Colonic mucosa (tissue), 4 donors: ENCODE results near the gene PCGF3. TPM values are rescaled to one million over a fixed set of nuclear protein-coding genes. Genes with fewer than 3 reads are reported as not detected.

Experiments
- DNase-seq: peaks from one replicate; pipeline ENCODE4 v3.0.0-alpha.2; 2020
- H3K27ac ChIP-seq: fragments of 200-600 bp; one replicate; pipeline ENCODE4 v1.8.0; 2021
- H3K27me3 ChIP-seq: fragments of 200-600 bp; one replicate; pipeline ENCODE4 v1.8.0; 2021
- H3K36me3 ChIP-seq: fragments of 200-600 bp; one replicate; pipeline ENCODE4 v1.8.0; 2021
- H3K4me1 ChIP-seq: fragments of 200-600 bp; one replicate; pipeline ENCODE4 v1.8.0; 2021; ENCODE audit warnings: mild to moderate bottlenecking
- H3K4me3 ChIP-seq: fragments of 200-600 bp; one replicate; pipeline ENCODE4 v1.8.0; 2021
- H3K9ac ChIP-seq, 2 donors: one replicate each; pipeline ENCODE4 v1.7.0; 2013; ENCODE audit warnings: control low read depth in 2 of 2, low read depth in 2 of 2, low read length in 2 of 2
- H3K9me3 ChIP-seq: fragments of 200-600 bp; one replicate; pipeline ENCODE4 v1.8.0; 2021
- intact Hi-C: fragments of 100-400 bp; cut with DNase I; formaldehyde crosslinking; loops from one replicate; pipeline ENCODE4 v1.14.1; 2022
- total RNA-seq, 2 donors: library from RNA; stranded (reverse); fragmentation: NEBNext Ultra II Directional in 1 of 2; extraction: Animal tissue kit (Norgen Biotek cat#: 25700) in 1 of 2; gene quantifications; one replicate each; pipeline ENCODE4 v1.2.1, GENCODE V29; 2021
- TF ChIP-seq, protein P1 (sequence below): fragments of 200-600 bp; IDR thresholded peaks from one replicate; pipeline ENCODE4 v1.8.0; 2022; ENCODE audit warnings: antibody characterized with exemption, mild to moderate bottlenecking
- donor health status: healthy.
- donor health status: DM: no; HTN: no; CAD: no.
- donor health status: DM: no; HTN: no; CAD: no.

PCGF3 gene
- total RNA-seq, 2 donors from 2014 or later: 50.8 to 53.2 TPM

DNA sequence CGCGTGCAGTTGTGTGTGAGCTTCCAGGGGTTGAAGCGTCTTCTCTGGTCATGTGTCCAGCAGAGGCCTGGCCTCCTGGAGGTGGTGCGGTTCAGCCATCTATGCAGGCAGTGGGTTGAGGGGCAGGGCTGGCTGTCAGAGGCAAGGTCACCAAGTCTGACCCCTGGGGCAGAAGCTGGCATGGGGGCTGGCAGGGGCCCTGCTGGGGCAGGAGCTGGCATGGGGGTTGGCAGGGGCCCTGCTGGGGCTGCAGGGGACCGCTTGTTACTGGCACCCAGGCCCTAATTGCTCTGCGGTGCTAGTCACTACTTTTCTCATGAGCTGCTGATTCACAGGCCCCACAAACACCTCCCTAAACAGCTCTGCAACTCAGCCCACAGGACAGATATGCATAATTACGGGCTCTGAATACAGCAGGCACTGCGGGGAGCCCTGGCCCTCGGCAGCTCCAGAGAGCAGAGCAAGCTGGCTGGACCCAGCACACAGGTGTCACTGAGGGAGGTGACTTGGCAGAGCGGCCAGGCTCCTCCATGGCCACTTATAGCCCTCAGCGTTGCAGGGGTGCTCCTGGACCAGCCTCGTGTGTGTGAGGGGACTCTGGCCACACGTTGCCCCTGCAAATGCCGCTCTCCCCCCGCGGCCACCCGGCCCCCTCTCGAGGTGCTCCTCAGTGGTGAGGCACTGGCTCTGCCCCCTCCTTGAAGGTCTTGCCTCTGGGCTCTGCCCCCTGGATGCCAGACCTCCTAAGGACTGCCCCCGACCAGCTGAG lies 87.6 kb downstream of the PCGF3 start:
- DNase-seq: no peak
- intact Hi-C loops: no loop called here
- H3K4me1 ChIP-seq: peaks cover 25% of the 10 kb centered on the region
- no peak overlapping the region for H3K27ac ChIP-seq
- TF ChIP-seq, protein P1, sequence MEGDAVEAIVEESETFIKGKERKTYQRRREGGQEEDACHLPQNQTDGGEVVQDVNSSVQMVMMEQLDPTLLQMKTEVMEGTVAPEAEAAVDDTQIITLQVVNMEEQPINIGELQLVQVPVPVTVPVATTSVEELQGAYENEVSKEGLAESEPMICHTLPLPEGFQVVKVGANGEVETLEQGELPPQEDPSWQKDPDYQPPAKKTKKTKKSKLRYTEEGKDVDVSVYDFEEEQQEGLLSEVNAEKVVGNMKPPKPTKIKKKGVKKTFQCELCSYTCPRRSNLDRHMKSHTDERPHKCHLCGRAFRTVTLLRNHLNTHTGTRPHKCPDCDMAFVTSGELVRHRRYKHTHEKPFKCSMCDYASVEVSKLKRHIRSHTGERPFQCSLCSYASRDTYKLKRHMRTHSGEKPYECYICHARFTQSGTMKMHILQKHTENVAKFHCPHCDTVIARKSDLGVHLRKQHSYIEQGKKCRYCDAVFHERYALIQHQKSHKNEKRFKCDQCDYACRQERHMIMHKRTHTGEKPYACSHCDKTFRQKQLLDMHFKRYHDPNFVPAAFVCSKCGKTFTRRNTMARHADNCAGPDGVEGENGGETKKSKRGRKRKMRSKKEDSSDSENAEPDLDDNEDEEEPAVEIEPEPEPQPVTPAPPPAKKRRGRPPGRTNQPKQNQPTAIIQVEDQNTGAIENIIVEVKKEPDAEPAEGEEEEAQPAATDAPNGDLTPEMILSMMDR: no peak
- no peak overlapping the region for H3K4me3 ChIP-seq
- no peaks in the 10 kb centered on the region for H3K9me3 ChIP-seq
- H3K36me3 ChIP-seq: no peaks in the 10 kb centered on the region
- H3K9ac ChIP-seq: no peak overlapping the region
- peaks cover 43% of the 10 kb centered on the region for H3K27me3 ChIP-seq

DNA sequence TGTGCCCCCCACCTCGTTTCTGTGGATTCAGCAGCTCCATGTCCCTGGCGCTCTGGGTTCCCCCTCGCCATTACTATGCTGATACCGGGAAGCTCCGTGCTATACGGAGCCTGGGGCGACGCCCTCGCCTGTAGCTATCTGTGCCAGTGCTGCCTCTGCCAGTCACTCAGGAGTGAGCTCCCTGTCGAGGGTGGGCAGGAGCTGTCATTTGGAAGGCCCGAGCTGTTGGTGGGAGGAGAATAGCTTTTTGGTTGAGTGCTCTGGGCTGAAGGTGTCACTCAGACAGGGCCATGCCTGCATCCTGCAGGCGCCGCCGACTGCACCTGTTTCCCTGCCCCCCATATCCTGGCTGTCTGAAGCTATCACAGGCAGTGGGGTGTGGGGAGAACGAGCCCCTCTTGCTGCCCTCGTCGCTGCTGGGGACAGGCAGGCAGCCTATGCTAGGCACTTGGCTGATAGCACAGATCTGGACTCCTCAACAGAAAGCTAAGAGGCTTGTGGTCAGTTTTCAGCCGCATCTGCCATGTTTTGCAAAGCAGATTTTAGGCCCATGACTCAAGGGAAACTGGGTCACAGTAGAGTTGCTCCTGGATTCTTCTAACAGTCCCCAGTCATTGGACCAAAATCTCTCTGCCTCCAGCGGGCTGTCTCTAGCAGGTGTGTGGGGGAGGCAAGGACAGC lies 88.4 kb downstream of the PCGF3 start:
- Histone ChIP-seq H3K9ac (no peak overlapping the region), H3K36me3 (no peaks in the 10 kb centered on the region), H3K27ac (no peak overlapping the region), H3K4me3 (no peak overlapping the region), H3K4me1 (peaks cover 21% of the 10 kb centered on the region), H3K27me3 (peaks cover 43% of the 10 kb centered on the region), H3K9me3 (no peaks in the 10 kb centered on the region)
- intact Hi-C loops: no loop called here
- TF ChIP-seq, protein P1: no peak
- DNase-seq: no peak

DNA sequence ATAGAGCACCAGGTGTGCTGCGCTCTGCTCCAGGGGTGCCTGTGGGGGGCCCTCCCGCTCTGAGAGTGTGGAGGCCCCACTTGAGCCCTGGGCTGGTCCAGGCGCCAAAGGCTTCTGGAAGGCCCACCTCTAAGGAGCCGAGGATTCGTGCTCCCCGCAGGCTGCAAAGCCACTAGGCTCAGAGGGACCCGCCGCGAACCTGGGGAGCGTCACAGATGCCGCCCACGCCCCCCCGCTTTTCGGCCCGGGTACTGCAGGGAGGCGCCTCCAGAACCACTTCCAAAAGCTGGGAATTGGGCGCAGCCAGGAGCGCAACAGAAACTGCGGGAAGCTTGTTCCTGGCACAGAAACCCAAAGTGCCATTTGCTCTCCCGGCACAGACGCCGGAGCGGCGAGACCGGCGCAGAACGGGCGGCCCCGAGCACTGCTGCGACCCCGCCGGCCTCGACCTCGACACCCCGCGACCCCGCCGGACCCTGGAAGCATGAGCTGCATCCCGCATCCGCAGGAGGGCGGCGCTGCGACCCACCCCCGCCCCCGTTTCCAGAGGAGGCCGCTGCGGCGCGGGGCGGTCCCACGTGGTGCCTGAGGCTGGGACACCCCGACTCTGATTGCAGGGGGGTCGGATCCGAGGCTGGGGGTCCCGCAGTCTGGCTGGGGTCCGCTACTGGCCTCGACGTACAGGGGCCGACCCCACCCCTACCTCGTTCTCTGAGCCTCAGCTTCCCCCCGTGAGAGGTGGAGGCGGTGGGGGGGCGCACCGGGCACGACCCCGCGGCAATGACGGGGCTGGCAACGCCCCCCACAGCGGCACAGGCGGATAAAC lies 89.5 kb downstream of the PCGF3 start:
- TF ChIP-seq, protein P1: no peak
- no peak overlapping the region for H3K27ac ChIP-seq
- no peak for DNase-seq
- no peak overlapping the region for H3K9ac ChIP-seq
- H3K36me3 ChIP-seq: no peaks in the 10 kb centered on the region
- H3K9me3 ChIP-seq: no peaks in the 10 kb centered on the region
- H3K4me3 ChIP-seq: peak overlapping the region; percentile 20
- intact Hi-C loops: no loop called here
- peaks cover 15% of the 10 kb centered on the region for H3K4me1 ChIP-seq
- peaks cover 43% of the 10 kb centered on the region for H3K27me3 ChIP-seq

DNA sequence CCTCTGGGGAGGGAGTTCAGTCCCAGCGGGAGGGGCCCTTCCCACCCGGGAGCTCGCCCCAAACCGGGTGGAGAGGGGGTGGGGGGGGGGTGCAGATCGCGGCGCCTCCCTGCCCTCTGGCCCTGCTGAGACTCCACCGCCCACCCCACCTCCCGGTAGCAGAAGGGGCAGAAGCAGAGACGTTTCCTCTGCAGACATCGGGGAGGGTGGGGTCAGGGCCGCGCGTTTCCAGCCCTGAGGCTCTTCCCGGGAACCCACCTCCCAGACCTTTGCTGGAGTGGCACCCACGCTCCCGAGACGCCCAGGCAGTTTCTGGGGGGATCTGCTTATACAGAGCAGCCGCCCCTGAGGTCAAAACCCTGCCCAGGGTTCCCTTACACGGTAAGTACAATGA lies 90.1 kb downstream of the PCGF3 start:
- Histone ChIP-seq H3K4me3 (peak overlapping the region; percentile 20), H3K4me1 (peaks cover 15% of the 10 kb centered on the region), H3K9ac (no peak overlapping the region), H3K36me3 (no peaks in the 10 kb centered on the region), H3K27me3 (peaks cover 43% of the 10 kb centered on the region), H3K27ac (no peak overlapping the region), H3K9me3 (no peaks in the 10 kb centered on the region)
- TF ChIP-seq, protein P1: no peak
- intact Hi-C loops: no loop called here
- no peak for DNase-seq

DNA sequence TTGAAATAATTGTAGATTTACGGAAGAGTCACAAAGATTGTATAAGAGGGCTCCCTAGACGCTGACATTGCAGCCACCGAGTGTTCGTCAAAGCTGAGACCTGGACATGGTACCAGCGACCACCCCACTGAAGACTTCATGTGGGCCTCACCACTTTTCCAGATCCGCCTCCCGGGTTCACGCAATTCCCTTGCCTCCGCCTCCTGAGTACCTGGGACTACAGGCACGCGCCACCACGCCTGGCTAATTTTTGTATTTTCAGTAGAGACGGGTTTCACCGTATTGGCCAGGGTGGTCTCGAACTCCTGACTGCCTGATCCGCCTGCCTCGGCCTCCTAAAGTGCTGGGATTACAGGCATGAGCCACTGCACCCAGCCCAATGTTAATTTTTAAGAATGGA lies 90.6 kb downstream of the PCGF3 start:
- no peaks in the 10 kb centered on the region for H3K9me3 ChIP-seq
- H3K4me1 ChIP-seq: peaks cover 15% of the 10 kb centered on the region
- no peak overlapping the region for H3K4me3 ChIP-seq
- peaks cover 42% of the 10 kb centered on the region for H3K27me3 ChIP-seq
- H3K36me3 ChIP-seq: no peaks in the 10 kb centered on the region
- intact Hi-C loops: no loop called here
- no peak overlapping the region for H3K9ac ChIP-seq
- no peak overlapping the region for H3K27ac ChIP-seq
- DNase-seq: no peak
- TF ChIP-seq, protein P1: no peak
